Measurements from ENCODE around the gene LRMDA.

LRMDA gene

GRCh38 chr10:75544386-75544785, 113.0 kb downstream of the LRMDA start:
- DNase-seq: no peak

GRCh38 chr10:75544993-75545706, 113.7 kb downstream of the LRMDA start:
- DNase-seq: no peak

- no peak for DNase-seq
These were observed 114.6 kb downstream of the LRMDA start for GRCh38 chr10:75546004-75546403.

GRCh38 chr10:75547391-75548298, 116.2 kb downstream of the LRMDA start:
- no peak for DNase-seq

- no peak for DNase-seq
These were observed 116.9 kb downstream of the LRMDA start for GRCh38 chr10:75548356-75548755.

- DNase-seq: no peak
These were observed 118.8 kb downstream of the LRMDA start for GRCh38 chr10:75550191-75550590.

- DNase-seq: no peak
These were observed 120.7 kb downstream of the LRMDA start for GRCh38 chr10:75552171-75552570.

- no peak for DNase-seq
These were observed 122.1 kb downstream of the LRMDA start for GRCh38 chr10:75553550-75553949.

- DNase-seq: no peak
These were observed 123.9 kb downstream of the LRMDA start for GRCh38 chr10:75555323-75555722.

- DNase-seq: no peak
These were observed 124.9 kb downstream of the LRMDA start for GRCh38 chr10:75556320-75556719.

- no peak for DNase-seq
These were observed 134.1 kb downstream of the LRMDA start for GRCh38 chr10:75565286-75566251.

GRCh38 chr10:75568450-75569130, 137.2 kb downstream of the LRMDA start:
- DNase-seq: no peak

GRCh38 chr10:75569506-75569905, 138.1 kb downstream of the LRMDA start:
- DNase-seq: no peak

GRCh38 chr10:75572478-75572877, 141.1 kb downstream of the LRMDA start:
- no peak for DNase-seq

- DNase-seq: no peak
These were observed 144.5 kb downstream of the LRMDA start for GRCh38 chr10:75575940-75576339.

- no peak for DNase-seq
These were observed 150.7 kb downstream of the LRMDA start for GRCh38 chr10:75582102-75582501.

GRCh38 chr10:75585294-75585693, 153.9 kb downstream of the LRMDA start:
- no peak for DNase-seq

- DNase-seq: no peak
These were observed 155.4 kb downstream of the LRMDA start for GRCh38 chr10:75586814-75587213.

- no peak for DNase-seq
These were observed 156.6 kb downstream of the LRMDA start for GRCh38 chr10:75588031-75588430.

GRCh38 chr10:75589895-75590654, 158.7 kb downstream of the LRMDA start:
- no peak for DNase-seq

GRCh38 chr10:75592151-75592787, 160.8 kb downstream of the LRMDA start:
- no peak for DNase-seq
